ENCODE results near the gene MLLT10. TPM values are rescaled to one million over a fixed set of nuclear protein-coding genes. Genes with fewer than 3 reads are reported as not detected.
"Not testable (repeated sequence)": the region's sequence is repeated elsewhere in the genome, so short reads cannot be mapped to it uniquely, and the experiment has no call there.

The MLLT10 gene
- total RNA-seq, 1 donor, result 37.6 TPM

DNA sequence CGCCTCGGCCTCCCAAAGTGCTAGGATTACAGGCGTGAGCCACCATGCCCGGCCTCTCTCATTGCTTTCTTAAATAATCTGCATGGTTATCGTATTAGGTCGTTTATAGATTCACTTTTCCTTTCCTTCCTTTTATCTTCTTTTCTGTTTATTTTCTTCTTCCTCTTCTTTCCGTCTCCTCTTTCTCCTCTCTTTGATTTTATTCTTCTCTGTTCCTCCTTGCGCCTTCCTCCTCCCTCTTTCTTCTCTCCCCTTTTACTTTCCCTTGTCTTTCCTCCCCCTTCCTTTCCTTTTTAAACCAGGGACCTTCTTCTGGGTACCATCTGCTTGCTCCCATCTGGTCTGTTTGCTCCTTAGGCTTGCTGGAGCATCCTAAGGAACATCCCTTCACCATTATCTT lies 18.6 kb downstream of the MLLT10 start:
- Histone ChIP-seq H3K27ac (ENCODE audit: low read depth, low read length) (no peak overlapping the region), H3K27me3 (ENCODE audit: insufficient read depth, low read length) (no peaks in the 10 kb centered on the region), H3K4me3 (ENCODE audit: insufficient read depth, low read length) (no peak overlapping the region), H2AFZ (ENCODE audit: low read length) (no peak overlapping the region), H3K36me3 (ENCODE audit: insufficient read depth, low read length) (peaks cover 46% of the 10 kb centered on the region), H3K79me2 (ENCODE audit: insufficient read depth, low read length) (peaks cover 78% of the 10 kb centered on the region), H4K20me1 (ENCODE audit: insufficient read depth, low read length) (peaks cover 12% of the 10 kb centered on the region), H3K4me1 (ENCODE audit: insufficient read depth, low read length) (no peaks in the 10 kb centered on the region), H3K4me2 (ENCODE audit: insufficient read depth, low read length) (no peak overlapping the region), H3K9me3 (ENCODE audit: low read depth, low read length) (no peaks in the 10 kb centered on the region)
- TF ChIP-seq, protein P1, sequence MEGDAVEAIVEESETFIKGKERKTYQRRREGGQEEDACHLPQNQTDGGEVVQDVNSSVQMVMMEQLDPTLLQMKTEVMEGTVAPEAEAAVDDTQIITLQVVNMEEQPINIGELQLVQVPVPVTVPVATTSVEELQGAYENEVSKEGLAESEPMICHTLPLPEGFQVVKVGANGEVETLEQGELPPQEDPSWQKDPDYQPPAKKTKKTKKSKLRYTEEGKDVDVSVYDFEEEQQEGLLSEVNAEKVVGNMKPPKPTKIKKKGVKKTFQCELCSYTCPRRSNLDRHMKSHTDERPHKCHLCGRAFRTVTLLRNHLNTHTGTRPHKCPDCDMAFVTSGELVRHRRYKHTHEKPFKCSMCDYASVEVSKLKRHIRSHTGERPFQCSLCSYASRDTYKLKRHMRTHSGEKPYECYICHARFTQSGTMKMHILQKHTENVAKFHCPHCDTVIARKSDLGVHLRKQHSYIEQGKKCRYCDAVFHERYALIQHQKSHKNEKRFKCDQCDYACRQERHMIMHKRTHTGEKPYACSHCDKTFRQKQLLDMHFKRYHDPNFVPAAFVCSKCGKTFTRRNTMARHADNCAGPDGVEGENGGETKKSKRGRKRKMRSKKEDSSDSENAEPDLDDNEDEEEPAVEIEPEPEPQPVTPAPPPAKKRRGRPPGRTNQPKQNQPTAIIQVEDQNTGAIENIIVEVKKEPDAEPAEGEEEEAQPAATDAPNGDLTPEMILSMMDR (IDR thresholded peaks at IDR 0.05; ENCODE audit: extremely low read depth, low read depth, low read length), result no peak
- no peak for DNase-seq (ENCODE audit: insufficient read length, low spot score, missing footprints)

DNA sequence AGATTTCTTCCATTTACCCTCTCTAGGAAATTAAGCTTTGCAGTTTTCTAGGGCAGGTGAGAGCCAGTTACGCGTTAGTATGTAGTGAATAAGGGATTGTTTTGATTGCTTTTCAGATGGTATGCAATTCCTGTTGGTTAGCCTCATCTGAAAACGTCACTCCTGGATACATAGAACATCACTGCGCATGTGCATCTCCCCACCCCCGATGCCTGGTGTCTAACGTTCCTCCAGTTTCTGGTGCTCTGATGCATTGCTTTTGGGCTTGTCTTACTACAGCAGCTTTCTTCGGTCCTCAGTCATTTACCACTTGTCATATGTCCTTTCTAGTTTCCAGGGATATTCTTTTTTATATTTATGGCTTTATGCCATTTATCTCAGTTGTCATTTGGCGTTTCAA lies 22.5 kb downstream of the MLLT10 start:
- Histone ChIP-seq H3K4me2 (ENCODE audit: insufficient read depth, low read length) (no peak overlapping the region), H3K9me3 (ENCODE audit: low read depth, low read length) (no peaks in the 10 kb centered on the region), H4K20me1 (ENCODE audit: insufficient read depth, low read length) (peaks cover 4% of the 10 kb centered on the region), H3K4me1 (ENCODE audit: insufficient read depth, low read length) (no peaks in the 10 kb centered on the region), H3K4me3 (ENCODE audit: insufficient read depth, low read length) (no peak overlapping the region), H3K27ac (ENCODE audit: low read depth, low read length) (no peak overlapping the region), H3K27me3 (ENCODE audit: insufficient read depth, low read length) (no peaks in the 10 kb centered on the region), H2AFZ (ENCODE audit: low read length) (no peak overlapping the region), H3K79me2 (ENCODE audit: insufficient read depth, low read length) (peaks cover 76% of the 10 kb centered on the region), H3K36me3 (ENCODE audit: insufficient read depth, low read length) (peaks cover 48% of the 10 kb centered on the region)
- DNase-seq (ENCODE audit: insufficient read length, low spot score, missing footprints), result no peak
- TF ChIP-seq, protein P1 (IDR thresholded peaks at IDR 0.05; ENCODE audit: extremely low read depth, low read depth, low read length), result no peak

GRCh38 chr10:21558984-21559383 lies 25.0 kb downstream of the MLLT10 start:
- H3K79me2 ChIP-seq (ENCODE audit: insufficient read depth, low read length), result peaks cover 77% of the 10 kb centered on the region
- H3K4me2 ChIP-seq (ENCODE audit: insufficient read depth, low read length); DNase-seq (ENCODE audit: insufficient read length, low spot score, missing footprints); H4K20me1 ChIP-seq (ENCODE audit: insufficient read depth, low read length); H3K9me3 ChIP-seq (ENCODE audit: low read depth, low read length); H3K4me3 ChIP-seq (ENCODE audit: insufficient read depth, low read length); H3K4me1 ChIP-seq (ENCODE audit: insufficient read depth, low read length); H2AFZ ChIP-seq (ENCODE audit: low read length); H3K27me3 ChIP-seq (ENCODE audit: insufficient read depth, low read length); H3K27ac ChIP-seq (ENCODE audit: low read depth, low read length): not testable (repeated sequence)
- H3K36me3 ChIP-seq (ENCODE audit: insufficient read depth, low read length), result peaks cover 39% of the 10 kb centered on the region

DNA sequence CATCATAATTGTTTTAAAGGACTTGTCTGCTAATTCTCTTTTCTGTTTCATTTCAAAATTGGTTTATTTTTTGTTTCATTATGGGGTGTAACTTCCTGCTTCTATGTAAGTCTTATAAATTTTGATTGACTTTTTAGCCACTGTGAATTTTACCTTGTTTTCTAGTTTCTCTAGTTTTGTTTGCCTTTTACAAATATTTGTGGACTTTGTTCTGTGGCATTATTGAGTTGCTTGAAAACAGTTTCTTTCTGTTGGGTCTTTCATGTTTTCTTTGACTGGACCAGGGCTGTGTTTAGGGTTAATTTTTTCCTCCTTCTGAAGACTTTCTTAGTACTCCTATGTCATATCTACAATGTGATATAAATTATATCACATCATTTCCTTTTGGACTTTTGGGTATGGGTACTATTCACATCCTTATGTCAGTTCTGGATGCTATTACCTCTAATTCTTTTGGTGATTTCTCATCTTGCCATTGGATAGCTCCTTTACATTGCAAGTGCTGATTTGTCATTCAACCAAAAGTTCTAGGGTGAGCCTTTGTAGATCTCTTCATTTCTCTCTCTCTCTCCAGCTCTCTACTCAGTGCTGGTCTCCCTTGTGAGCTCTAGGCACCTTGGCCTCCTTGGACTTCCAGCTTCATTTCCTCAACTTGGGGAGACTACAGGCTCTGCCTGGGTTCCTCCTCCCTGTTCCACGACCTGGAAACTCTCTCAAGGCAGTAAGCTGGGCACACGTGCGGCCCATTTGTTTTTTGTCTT lies 36.9 kb downstream of the MLLT10 start:
- Histone ChIP-seq H3K27ac (ENCODE audit: low read depth, low read length) (no peak overlapping the region), H3K27me3 (ENCODE audit: insufficient read depth, low read length) (no peaks in the 10 kb centered on the region), H2AFZ (ENCODE audit: low read length) (no peak overlapping the region), H3K79me2 (ENCODE audit: insufficient read depth, low read length) (peaks cover 95% of the 10 kb centered on the region), H3K4me1 (ENCODE audit: insufficient read depth, low read length) (peaks cover 6% of the 10 kb centered on the region), H3K4me3 (ENCODE audit: insufficient read depth, low read length) (no peak overlapping the region), H3K36me3 (ENCODE audit: insufficient read depth, low read length) (no peaks in the 10 kb centered on the region), H3K9me3 (ENCODE audit: low read depth, low read length) (no peaks in the 10 kb centered on the region), H3K4me2 (ENCODE audit: insufficient read depth, low read length) (no peak overlapping the region), H4K20me1 (ENCODE audit: insufficient read depth, low read length) (peaks cover 32% of the 10 kb centered on the region)
- peak; percentile 15 for DNase-seq (ENCODE audit: insufficient read length, low spot score, missing footprints)
- TF ChIP-seq, protein P1 (IDR thresholded peaks at IDR 0.05; ENCODE audit: extremely low read depth, low read depth, low read length), result no peak

All from osteoblast (primary cell).